GM23248 (cell line): ENCODE data around the gene DPYD.

Source experiments
- EZH2 ChIP-seq: fragments of 200-600 bp; sonication (generic); IDR thresholded peaks from 2 replicates; pipeline ENCODE4 v1.6.1; 2018; ENCODE audit warnings: antibody characterized with exemption, mild to moderate bottlenecking; ENCODE audit not compliant: insufficient read depth, poor library complexity, severe bottlenecking
- EZH2phosphoT487 ChIP-seq: fragments of 200-600 bp; sonication (generic); IDR thresholded peaks from 2 replicates; pipeline ENCODE4 v1.6.1; 2018; ENCODE audit warnings: antibody characterized with exemption, moderate library complexity, mild to moderate bottlenecking, low read depth; ENCODE audit not compliant: insufficient read depth

DNA sequence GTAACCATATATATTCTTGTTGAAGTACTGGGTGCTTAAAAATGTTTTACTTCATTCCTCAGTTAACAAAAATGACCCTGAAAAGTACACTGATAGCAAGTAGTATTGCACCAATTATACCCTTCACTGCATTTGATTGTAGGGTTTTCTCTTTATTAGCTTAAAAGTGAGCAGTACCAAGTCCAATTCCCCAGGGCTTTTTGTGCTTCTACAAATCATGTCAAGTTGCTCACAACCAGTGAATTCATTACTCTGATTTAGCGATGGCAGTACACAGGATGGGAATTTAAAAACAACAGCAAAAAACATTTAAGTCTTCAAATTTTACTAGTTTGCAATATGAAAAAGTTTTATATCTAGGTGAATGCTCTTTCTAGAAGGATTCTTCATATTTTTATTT is 762.8 kb downstream of the DPYD start:
- TF ChIP-seq EZH2phosphoT487 = no peak
- no peak for TF ChIP-seq EZH2
